ENCODE measurements around the gene PNPLA4. TPM values are rescaled to one million over a fixed set of nuclear protein-coding genes. Genes with fewer than 3 reads are reported as not detected.

PNPLA4 gene
- total and polyA plus RNA-seq, 2 of the 13 experiments (the other 11 are each of a cell fraction or from before 2014, with no cell fraction given) = 13.0 to 17.7 TPM

GRCh38 chrX:7927259-7928167 lies at the start of gene PNPLA4 (continued):
- TF ChIP-seq THRA (CRISPR knock-in tag; IDR thresholded peaks at IDR 0.05; ENCODE audit: borderline replicate concordance) (no peak), SP1 (IDR thresholded peaks at IDR 0.05) (no peak), SP1 (CRISPR knock-in tag; IDR thresholded peaks at IDR 0.05) (no peak), PBX3 (CRISPR knock-in tag; IDR thresholded peaks at IDR 0.05; ENCODE audit: borderline replicate concordance) (no peak), ZKSCAN1 (IDR thresholded peaks at IDR 0.05; ENCODE audit: low read length) (no peak), GMEB2 (CRISPR knock-in tag; IDR thresholded peaks at IDR 0.05; ENCODE audit: low read depth) (peak; percentile 39; the same call in 1 of the 2 replicates), NBN (conservative IDR thresholded peaks at IDR 0.05) (no peak), ZNF597 (CRISPR knock-in tag; IDR thresholded peaks at IDR 0.05) (no peak), NFYB (CRISPR knock-in tag; IDR thresholded peaks at IDR 0.05) (peak; percentile 77), DNMT3B (CRISPR knock-in tag; conservative IDR thresholded peaks at IDR 0.05) (no peak), ZNF841 (CRISPR knock-in tag; IDR thresholded peaks at IDR 0.05; ENCODE audit: borderline replicate concordance) (no peak), NR2F1 (CRISPR knock-in tag; IDR thresholded peaks at IDR 0.05) (no peak), NR0B2 (CRISPR knock-in tag; IDR thresholded peaks at IDR 0.05) (no peak), RNF219 (CRISPR knock-in tag; IDR thresholded peaks at IDR 0.05) (no peak), KDM2A (CRISPR knock-in tag; IDR thresholded peaks at IDR 0.05; ENCODE audit: borderline replicate concordance, low read depth) (peak; percentile 71), ZNF510 (CRISPR knock-in tag; IDR thresholded peaks at IDR 0.05; ENCODE audit: low read depth) (no peak), GATA4 (IDR thresholded peaks at IDR 0.05; ENCODE audit: borderline replicate concordance, low read depth) (no peak), ZMAT5 (CRISPR knock-in tag; IDR thresholded peaks at IDR 0.05; ENCODE audit: borderline replicate concordance, low read depth) (no peak), ZNF644 (CRISPR knock-in tag; IDR thresholded peaks at IDR 0.05; ENCODE audit: low read depth) (no peak), MXI1 (IDR thresholded peaks at IDR 0.05; ENCODE audit: borderline replicate concordance, low read depth, low read length) (no peak)
